ENCODE measurements around the gene HRH1.
"Not testable (repeated sequence)": the region's sequence is repeated elsewhere in the genome, so short reads cannot be mapped to it uniquely, and the experiment has no call there.

HRH1 gene, protein sequence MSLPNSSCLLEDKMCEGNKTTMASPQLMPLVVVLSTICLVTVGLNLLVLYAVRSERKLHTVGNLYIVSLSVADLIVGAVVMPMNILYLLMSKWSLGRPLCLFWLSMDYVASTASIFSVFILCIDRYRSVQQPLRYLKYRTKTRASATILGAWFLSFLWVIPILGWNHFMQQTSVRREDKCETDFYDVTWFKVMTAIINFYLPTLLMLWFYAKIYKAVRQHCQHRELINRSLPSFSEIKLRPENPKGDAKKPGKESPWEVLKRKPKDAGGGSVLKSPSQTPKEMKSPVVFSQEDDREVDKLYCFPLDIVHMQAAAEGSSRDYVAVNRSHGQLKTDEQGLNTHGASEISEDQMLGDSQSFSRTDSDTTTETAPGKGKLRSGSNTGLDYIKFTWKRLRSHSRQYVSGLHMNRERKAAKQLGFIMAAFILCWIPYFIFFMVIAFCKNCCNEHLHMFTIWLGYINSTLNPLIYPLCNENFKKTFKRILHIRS

DNA sequence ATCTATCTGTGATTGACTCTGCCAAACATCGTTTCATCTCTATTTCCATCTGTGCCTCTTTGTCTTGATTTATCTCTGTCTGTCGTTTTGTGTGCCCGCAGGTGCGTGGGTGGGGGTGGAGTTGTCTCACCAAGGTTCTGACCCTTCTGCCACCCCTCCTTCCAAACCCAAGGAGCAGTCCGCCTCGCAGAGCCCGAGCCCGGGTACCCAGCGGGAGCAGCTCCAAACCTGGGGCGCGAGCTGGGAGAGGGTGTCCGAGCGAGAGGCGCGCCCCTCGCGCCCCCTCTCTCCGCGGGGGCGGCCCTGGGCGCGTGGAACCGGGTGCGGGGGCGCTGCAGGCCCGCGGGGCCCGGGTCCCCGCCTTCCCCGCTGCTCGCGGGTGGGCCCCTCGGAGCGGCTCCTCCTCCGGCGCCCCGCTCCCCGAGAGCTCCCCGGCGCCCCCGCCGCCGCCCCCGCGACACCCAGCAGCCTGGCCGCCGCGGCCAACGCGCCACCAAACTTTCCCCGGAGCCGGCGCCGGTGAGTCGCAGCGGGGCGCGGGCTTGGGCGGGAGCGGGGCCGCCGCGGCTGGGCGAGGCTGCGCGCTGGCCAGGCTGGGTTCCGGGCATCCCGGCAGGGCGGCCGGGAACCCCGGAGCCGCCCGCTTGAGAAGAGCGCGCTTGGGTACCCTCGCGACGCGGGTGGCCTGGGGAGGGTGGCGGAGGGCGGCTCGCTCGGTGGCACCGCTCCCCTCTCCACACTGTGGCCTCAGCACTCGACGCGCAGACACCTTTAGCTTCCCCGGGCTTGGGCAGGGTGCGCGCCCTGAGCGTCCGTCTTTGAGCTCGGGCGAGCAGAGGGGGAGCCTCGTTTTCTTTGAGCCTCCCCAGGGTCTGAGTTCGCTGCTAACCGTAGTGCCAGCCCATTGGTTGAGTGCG, at the start of gene HRH1:
Gene HRH1 (plus strand): TSS at position 458 of the 917 bp plus-strand sequence. CDS start 104,545 bp downstream, outside the sequence.
- Histone ChIP-seq H3K4me1 (peaks cover 5 to 97% (median 39%) of the 10 kb centered on the region in 10 experiments; a peak in 18 of 20 replicates), H3K9ac (peak within 1 kb of the TSS in 6 of 11 experiments; percentile 32 to 81 (median 66); a peak in 10 of 22 replicates), H3K4me2 (peak within 1 kb of the TSS; percentile 66 to 96 (median 76)), H3K4me3 (peak within 1 kb of the TSS; percentile 36 to 76 (median 57)), H3K9me3 (replicated peaks in 1 of 11) (no peaks in the 10 kb centered on the region), H3K27me3 (peaks cover 17 to 76% (median 68%) of the 10 kb centered on the region in 11 experiments; a peak in 21 of 22 replicates), H3K36me3 (no peaks in the 10 kb centered on the region), H4K20me1 (peaks cover 0 to 23% (median 0%) of the 10 kb centered on the region in 11 experiments; a peak in 3 of 22 replicates), H3K27ac (peak within 1 kb of the TSS in 4 of 11 experiments; percentile 24 to 51 (median 45); a peak in 5 of 22 replicates)
- TF ChIP-seq Cebpa-rat (IDR thresholded peaks at IDR 0.05): no peak

DNA sequence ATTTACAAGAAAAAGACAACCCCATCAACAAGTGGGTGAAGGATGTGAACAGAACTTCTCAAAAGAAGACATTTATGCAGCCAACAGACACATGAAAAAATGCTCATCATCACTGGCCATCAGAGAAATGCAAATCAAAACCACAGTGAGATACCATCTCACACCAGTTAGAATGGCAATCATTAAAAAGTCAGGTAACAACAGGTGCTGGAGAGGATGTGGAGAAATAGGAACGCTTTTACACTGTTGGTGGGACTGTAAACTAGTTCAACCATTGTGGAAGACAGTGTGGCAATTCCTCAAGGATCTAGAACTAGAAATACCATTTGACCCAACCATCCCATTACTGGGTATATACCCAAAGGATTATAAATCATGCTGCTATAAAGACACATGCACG, 41.0 kb upstream of the HRH1 start:
- H3K9me3 ChIP-seq (replicated peaks in 1 of 11): peaks cover 7 to 22% (median 10%) of the 10 kb centered on the region in 11 experiments; a peak in 19 of 22 replicates
- H3K9ac ChIP-seq, H4K20me1 ChIP-seq, H3K4me3 ChIP-seq, H3K4me1 ChIP-seq, H3K27ac ChIP-seq, H3K36me3 ChIP-seq, H3K4me2 ChIP-seq, H3K27me3 ChIP-seq: not testable (repeated sequence)

- Histone ChIP-seq H3K4me3 (no peak overlapping the region), H3K36me3 (no peaks in the 10 kb centered on the region)
These were observed 38.7 kb upstream of the HRH1 start for GRCh38 chr3:11115548-11115947.

GRCh38 chr3:11116336-11117059, 37.8 kb upstream of the HRH1 start:
- H3K4me2 ChIP-seq: no peak overlapping the region
- peaks cover 15 to 20% (median 19%) of the 10 kb centered on the region in 10 experiments for H3K4me1 ChIP-seq
- peaks cover 7 to 22% (median 10%) of the 10 kb centered on the region in 11 experiments; a peak in 19 of 22 replicates for H3K9me3 ChIP-seq (replicated peaks in 1 of 11)
- no peak overlapping the region for H3K27ac ChIP-seq
- no peaks in the 10 kb centered on the region for H4K20me1 ChIP-seq
- H3K4me3 ChIP-seq: no peak overlapping the region
- H3K36me3 ChIP-seq: no peaks in the 10 kb centered on the region
- no peak for TF ChIP-seq Cebpa-rat (IDR thresholded peaks at IDR 0.05)
- H3K9ac ChIP-seq: no peak overlapping the region
- no peaks in the 10 kb centered on the region for H3K27me3 ChIP-seq

More at GRCh38 chr3:11115548-11115947, 38.7 kb upstream of the HRH1 start:
- Histone ChIP-seq H3K27ac (no peak overlapping the region), H3K4me1 (peaks cover 14 to 16% (median 14%) of the 10 kb centered on the region in 10 experiments), H3K4me2 (no peak overlapping the region), H3K9ac (no peak overlapping the region), H3K27me3 (no peaks in the 10 kb centered on the region), H4K20me1 (no peaks in the 10 kb centered on the region), H3K9me3 (replicated peaks in 1 of 11) (peaks cover 7 to 22% (median 10%) of the 10 kb centered on the region in 11 experiments; a peak in 19 of 22 replicates)
- no peak for TF ChIP-seq Cebpa-rat (IDR thresholded peaks at IDR 0.05)

GRCh38 chr3:11117591-11117990, 36.7 kb upstream of the HRH1 start:
- no peak overlapping the region for H3K9ac ChIP-seq
- H4K20me1 ChIP-seq: no peaks in the 10 kb centered on the region
- no peaks in the 10 kb centered on the region for H3K27me3 ChIP-seq
- peaks cover 11 to 28% (median 16%) of the 10 kb centered on the region in 11 experiments; a peak in 21 of 22 replicates for H3K9me3 ChIP-seq (replicated peaks in 1 of 11)
- H3K4me2 ChIP-seq: no peak overlapping the region
- H3K4me3 ChIP-seq: no peak overlapping the region
- H3K27ac ChIP-seq: no peak overlapping the region
- peaks cover 15 to 20% (median 19%) of the 10 kb centered on the region in 10 experiments for H3K4me1 ChIP-seq
- no peak for TF ChIP-seq Cebpa-rat (IDR thresholded peaks at IDR 0.05)
- no peaks in the 10 kb centered on the region for H3K36me3 ChIP-seq

GRCh38 chr3:11118181-11118682, 36.1 kb upstream of the HRH1 start:
- Histone ChIP-seq H4K20me1 (no peaks in the 10 kb centered on the region), H3K9me3 (replicated peaks in 1 of 11) (peaks cover 16 to 33% (median 22%) of the 10 kb centered on the region in 11 experiments), H3K4me2 (peak overlapping the region in 2 of 11 experiments; percentile 3 to 6; a peak in 2 of 22 replicates), H3K9ac (no peak overlapping the region), H3K36me3 (peaks cover 0 to 3% (median 0%) of the 10 kb centered on the region in 11 experiments; a peak in 1 of 22 replicates), H3K4me1 (peaks cover 15 to 20% (median 19%) of the 10 kb centered on the region in 10 experiments), H3K27me3 (no peaks in the 10 kb centered on the region), H3K27ac (no peak overlapping the region), H3K4me3 (no peak overlapping the region)
- no peak for TF ChIP-seq Cebpa-rat (IDR thresholded peaks at IDR 0.05)

- Histone ChIP-seq H3K9ac (peak overlapping the region in 7 of 11 experiments; percentile 22 to 42 (median 31); a peak in 9 of 22 replicates), H3K4me3 (peak overlapping the region in 3 of 10 experiments; percentile 14 to 28 (median 21); a peak in 1 of 20 replicates), H3K36me3 (peaks cover 0 to 5% (median 0%) of the 10 kb centered on the region in 11 experiments; a peak in 1 of 22 replicates), H3K27ac (peak overlapping the region in 10 of 11 experiments; percentile 36 to 74 (median 57); a peak in 20 of 22 replicates), H3K4me1 (peaks cover 15 to 27% (median 19%) of the 10 kb centered on the region in 10 experiments), H3K27me3 (no peaks in the 10 kb centered on the region), H4K20me1 (no peaks in the 10 kb centered on the region), H3K4me2 (peak overlapping the region; percentile 51 to 87 (median 78)), H3K9me3 (replicated peaks in 1 of 11) (peaks cover 14 to 29% (median 20%) of the 10 kb centered on the region in 11 experiments)
- no peak for TF ChIP-seq Cebpa-rat (IDR thresholded peaks at IDR 0.05)
These were observed 34.0 kb upstream of the HRH1 start for GRCh38 chr3:11120091-11120805.

Data from BLaER1 treated with 17β-estradiol and CSF1 and Interleukin-3, amounts not matched to agents 10 nM and 100 nM (cell line).